SK-N-SH treated with all-trans-retinoic acid at 6 μM for 48 hours (cell line): ENCODE measurements around the gene GRID1.

ENCODE experiments used
- CSDC2 ChIP-seq: fragments of 250-450 bp; sonication (Bioruptor Pico); IDR thresholded peaks from 2 replicates; pipeline ENCODE4 v1.5.0; 2020; ENCODE audit warnings: mild to moderate bottlenecking, moderate library complexity
- PATZ1 ChIP-seq: fragments of 250-450 bp; sonication (Bioruptor Pico); IDR thresholded peaks from 2 replicates; pipeline ENCODE4 v1.8.0; 2020; ENCODE audit warnings: mild to moderate bottlenecking, moderate library complexity, borderline replicate concordance
- TSHZ2 ChIP-seq: fragments of 250-450 bp; sonication (Bioruptor Pico); IDR thresholded peaks from 2 replicates; pipeline ENCODE4 v1.5.0; 2020; ENCODE audit warnings: mild to moderate bottlenecking, moderate library complexity
- ZFP3 ChIP-seq: fragments of 250-450 bp; sonication (Bioruptor Pico); IDR thresholded peaks from 2 replicates; pipeline ENCODE4 v1.5.0; 2020; ENCODE audit warnings: mild to moderate bottlenecking, moderate library complexity
- ZNF8 ChIP-seq: fragments of 450-650 bp; formaldehyde crosslinking; IDR thresholded peaks from 2 replicates; pipeline ENCODE4 v1.5.0; 2020; ENCODE audit warnings: mild to moderate bottlenecking, moderate library complexity

GRCh38 chr10:86113983-86114382, 252.6 kb downstream of the GRID1 start:
- TF ChIP-seq TSHZ2 (CRISPR knock-in tag), result no peak
- no peak for TF ChIP-seq ZFP3 (CRISPR knock-in tag)
- no peak for TF ChIP-seq ZNF8
- no peak for TF ChIP-seq PATZ1 (CRISPR knock-in tag)
- TF ChIP-seq CSDC2, result no peak
